Brain microvascular endothelial cell (primary cell): ENCODE data around the gene TMEM225B.
A peak's percentile ranks its signal among the peaks of the same experiment; 100 is the strongest.

Source experiments
- DNase-seq: peaks from one replicate; pipeline ENCODE4 v3.0.0-alpha.2; 2020
- H3K27ac ChIP-seq: fragments of 250-450 bp; sonication (Bioruptor Pico); 2 replicates; pipeline ENCODE4 v1.5.1; 2020; ENCODE audit warnings: mild to moderate bottlenecking, moderate library complexity
- H3K27me3 ChIP-seq: fragments of 250-450 bp; sonication (Bioruptor Pico); replicated peaks from 2 replicates; pipeline ENCODE4 v1.5.1; 2020; ENCODE audit warnings: mild to moderate bottlenecking
- H3K36me3 ChIP-seq: fragments of 250-450 bp; sonication (Bioruptor Pico); replicated peaks from 2 replicates; pipeline ENCODE4 v1.5.1; 2020; ENCODE audit warnings: mild to moderate bottlenecking
- H3K4me3 ChIP-seq: 2 replicates; pipeline ENCODE4 v1.5.1; 2011; ENCODE audit warnings: low read depth, mild to moderate bottlenecking, control low read depth, low read length, moderate library complexity
- in situ Hi-C: cut with HindIII; loops from 2 replicates; pipeline ENCODE4 v1.10.0; 2017; ENCODE audit warnings: low sequenced_read_pairs, low pct_ligation_motif_present
- TF ChIP-seq, protein P1 (sequence below): IDR thresholded peaks from 2 replicates; pipeline ENCODE4 v1.5.1; 2011; ENCODE audit warnings: low read depth, mild to moderate bottlenecking, moderate library complexity, low read length, control low read depth, inconsistent platforms; ENCODE audit errors: missing control alignments

The TMEM225B gene

DNA sequence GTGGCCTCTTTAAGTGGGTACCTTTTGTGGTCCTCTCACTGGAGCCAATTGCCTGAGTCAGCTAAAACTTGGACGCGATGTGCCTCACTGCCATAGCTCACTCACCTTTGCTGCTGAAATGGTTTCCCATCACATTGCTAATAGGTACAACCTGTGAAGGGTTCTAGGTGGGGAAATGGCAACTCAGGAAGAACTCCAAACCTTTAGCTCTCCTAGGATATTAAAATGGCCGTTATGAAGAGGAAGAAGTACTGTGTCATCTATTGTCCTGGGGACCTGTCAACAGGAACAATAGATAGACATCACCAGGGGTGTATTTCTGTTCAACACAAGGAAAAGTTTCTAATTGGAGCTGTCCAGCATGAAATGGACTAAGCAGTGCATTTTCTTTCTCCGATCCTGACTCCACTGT lies 40.9 kb upstream of the TMEM225B start:
- H3K27ac ChIP-seq, result no peak overlapping the region
- TF ChIP-seq, protein P1, sequence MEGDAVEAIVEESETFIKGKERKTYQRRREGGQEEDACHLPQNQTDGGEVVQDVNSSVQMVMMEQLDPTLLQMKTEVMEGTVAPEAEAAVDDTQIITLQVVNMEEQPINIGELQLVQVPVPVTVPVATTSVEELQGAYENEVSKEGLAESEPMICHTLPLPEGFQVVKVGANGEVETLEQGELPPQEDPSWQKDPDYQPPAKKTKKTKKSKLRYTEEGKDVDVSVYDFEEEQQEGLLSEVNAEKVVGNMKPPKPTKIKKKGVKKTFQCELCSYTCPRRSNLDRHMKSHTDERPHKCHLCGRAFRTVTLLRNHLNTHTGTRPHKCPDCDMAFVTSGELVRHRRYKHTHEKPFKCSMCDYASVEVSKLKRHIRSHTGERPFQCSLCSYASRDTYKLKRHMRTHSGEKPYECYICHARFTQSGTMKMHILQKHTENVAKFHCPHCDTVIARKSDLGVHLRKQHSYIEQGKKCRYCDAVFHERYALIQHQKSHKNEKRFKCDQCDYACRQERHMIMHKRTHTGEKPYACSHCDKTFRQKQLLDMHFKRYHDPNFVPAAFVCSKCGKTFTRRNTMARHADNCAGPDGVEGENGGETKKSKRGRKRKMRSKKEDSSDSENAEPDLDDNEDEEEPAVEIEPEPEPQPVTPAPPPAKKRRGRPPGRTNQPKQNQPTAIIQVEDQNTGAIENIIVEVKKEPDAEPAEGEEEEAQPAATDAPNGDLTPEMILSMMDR, result no peak
- H3K36me3 ChIP-seq, result peaks cover 19% of the 10 kb centered on the region
- peak overlapping the region; percentile 95 for H3K4me3 ChIP-seq
- in situ Hi-C loops, result no loop called here
- no peaks in the 10 kb centered on the region for H3K27me3 ChIP-seq
- no peak for DNase-seq

DNA sequence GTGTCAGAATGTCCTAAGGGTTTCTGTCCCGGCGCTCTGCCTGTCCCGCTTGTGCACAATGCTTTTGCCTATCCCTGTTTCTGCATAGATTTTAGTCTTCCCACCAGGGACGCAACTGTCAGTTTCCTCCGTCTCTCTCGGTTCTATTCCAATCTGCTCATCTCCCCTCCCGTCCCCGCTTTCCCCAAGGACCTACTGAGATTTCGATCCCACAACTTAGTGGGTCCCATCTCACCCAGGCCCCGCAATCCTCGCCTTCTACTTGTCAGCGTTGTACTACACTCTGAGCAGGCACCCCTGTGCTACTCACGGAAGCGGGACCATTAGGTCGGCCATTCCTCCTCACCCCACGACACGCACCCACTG lies 40.1 kb upstream of the TMEM225B start:
- Histone ChIP-seq H3K27me3 (no peaks in the 10 kb centered on the region), H3K4me3 (peak overlapping the region; percentile 95), H3K36me3 (peaks cover 23% of the 10 kb centered on the region), H3K27ac (peak overlapping the region; percentile 95)
- no peak for DNase-seq
- TF ChIP-seq, protein P1, result no peak
- in situ Hi-C loops, result no loop called here

DNA sequence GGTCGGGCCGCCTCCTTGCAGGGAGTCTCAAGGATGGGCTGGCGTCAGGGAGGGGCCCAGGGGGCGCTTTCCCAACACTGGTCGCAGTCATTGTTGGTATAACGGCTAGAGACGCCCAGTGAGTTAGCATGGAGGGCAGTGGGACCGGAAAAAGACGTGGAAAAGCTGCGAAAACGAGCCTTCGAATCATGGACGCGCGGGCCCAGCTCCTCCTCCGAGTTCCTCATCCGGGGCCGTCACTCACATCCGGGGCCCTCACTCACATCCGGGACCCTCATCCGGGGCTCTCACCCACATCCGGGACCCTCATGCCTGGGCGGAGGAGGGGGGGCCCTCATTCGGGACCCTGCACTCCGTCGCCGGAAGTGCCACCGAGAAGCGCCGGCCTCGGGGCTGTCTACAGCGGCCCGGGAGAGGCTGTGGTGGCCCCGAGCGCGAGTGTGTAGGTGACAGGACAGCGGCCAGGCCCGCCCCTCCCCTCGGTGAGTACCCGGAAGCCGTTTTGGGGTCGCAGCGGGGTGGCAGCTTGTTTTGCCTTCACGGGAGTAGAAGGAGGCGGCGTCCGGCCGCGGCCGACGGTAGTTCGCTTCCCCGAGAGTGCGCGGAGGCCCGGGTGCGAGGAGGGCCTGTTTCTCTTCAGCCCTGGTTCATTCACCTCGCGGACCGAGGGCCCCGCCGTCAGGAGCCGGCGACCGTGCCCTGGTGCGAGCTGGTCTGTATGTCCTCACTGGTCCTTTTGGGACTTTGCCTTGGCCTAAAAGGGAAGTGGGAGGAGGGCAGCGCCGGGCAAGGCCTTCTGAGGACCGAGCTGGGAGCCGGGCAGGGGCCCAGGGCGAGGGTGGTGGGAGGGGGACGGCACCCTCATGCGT lies 39.5 kb upstream of the TMEM225B start, which contains the start of gene ZNF655:
TSS of gene ZNF655 (plus strand) at position 337 of the 869 bp plus-strand sequence. CDS start 1,918 bp downstream, outside the sequence.
- no peaks in the 10 kb centered on the region for H3K27me3 ChIP-seq
- in situ Hi-C loops, result no loop called here
- TF ChIP-seq, protein P1, result no peak
- peak; percentile 88 for DNase-seq
- peak within 1 kb of the TSS; percentile 95 for H3K4me3 ChIP-seq
- H3K36me3 ChIP-seq, result peaks cover 23% of the 10 kb centered on the region
- peak within 1 kb of the TSS; percentile 95 for H3K27ac ChIP-seq

DNA sequence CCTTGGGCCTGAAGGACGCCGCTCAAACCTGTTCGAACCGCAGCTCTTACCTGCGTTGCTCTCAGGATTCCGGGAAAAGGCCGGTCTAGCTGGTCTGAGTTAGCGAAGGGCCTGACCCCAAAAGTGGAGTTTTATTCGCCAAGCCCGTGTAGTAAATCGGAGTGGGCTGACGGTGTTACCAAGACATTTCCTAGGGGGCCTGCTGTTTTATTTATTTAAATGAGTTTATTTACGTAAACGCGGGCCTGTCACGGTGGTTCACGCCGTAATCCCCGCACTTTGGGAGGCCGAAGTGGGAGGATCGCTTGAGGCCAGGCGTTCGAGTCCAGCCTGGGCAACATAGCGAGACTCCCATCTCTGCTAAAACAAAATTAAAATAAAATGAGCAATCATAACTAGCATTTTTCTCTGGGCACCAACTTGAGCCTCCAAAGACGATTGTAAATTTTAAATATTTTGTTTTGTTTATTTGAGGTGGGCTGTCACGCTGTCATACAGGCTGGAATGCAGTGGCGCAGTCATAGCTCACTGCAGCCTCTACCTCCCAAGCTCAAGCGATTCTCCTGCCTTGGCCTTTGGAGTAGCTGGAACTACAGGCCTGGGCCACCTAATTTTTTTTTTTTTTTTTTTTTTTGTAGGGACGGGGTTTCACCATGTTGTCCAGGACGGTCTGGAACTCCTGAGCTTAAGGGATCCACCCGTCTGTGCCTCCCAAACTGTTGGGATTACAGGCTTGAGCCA lies 38.7 kb upstream of the TMEM225B start:
- in situ Hi-C loops, result no loop called here
- H3K36me3 ChIP-seq, result peaks cover 31% of the 10 kb centered on the region
- TF ChIP-seq, protein P1, result no peak

DNA sequence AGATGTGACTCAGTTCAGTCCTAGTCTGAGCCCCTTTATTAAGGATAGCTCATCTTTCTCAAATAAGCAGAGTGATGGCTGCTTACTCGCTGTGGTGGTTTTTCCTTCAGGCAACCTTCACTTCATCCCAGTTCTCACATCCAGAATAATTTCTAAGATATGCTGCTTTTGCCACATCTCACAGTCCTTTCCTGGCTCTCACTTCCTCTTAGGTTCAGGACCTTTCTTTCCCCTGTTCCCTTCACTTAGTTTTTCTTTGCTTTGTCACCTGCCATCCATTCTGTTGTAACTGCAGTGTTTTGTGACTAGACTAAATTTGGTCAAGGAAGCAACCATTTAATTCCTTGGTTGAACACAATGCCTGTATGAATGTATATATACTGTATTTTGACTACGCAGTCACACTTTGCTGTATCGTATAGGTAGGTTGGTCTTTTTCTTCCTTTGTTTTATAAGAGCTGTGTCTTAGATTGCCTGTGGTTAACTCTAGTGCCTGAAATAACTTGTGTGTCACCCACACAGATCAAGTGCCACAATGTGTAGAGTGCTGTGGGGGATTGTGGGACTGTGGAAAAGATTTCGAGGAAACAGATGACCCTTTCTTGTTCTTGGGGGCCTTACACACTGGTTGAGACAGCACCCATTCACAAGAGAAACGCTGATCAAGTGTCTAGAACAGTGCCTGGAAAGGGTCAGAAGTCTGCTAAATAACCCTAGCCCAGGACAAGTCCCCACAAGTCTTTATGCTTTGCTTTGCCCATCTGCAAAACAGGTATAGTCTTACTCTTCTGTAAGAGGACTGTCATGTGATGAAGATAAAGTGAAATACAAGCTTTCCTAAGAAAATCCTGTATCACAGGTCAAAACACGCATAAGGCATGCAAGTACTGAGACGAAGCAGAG lies 37.0 kb upstream of the TMEM225B start:
- no peak for DNase-seq
- Histone ChIP-seq H3K36me3 (peaks cover 46% of the 10 kb centered on the region), H3K4me3 (no peak overlapping the region), H3K27me3 (no peaks in the 10 kb centered on the region), H3K27ac (no peak overlapping the region)
- TF ChIP-seq, protein P1, result no peak
- in situ Hi-C loops, result no loop called here

More for the DNA sequence above, 38.7 kb upstream of the TMEM225B start:
- Histone ChIP-seq H3K4me3 (peak overlapping the region; percentile 95), H3K27ac (peak overlapping the region; percentile 95), H3K27me3 (no peaks in the 10 kb centered on the region)
- no peak for DNase-seq
